HG03025 (cell line): ENCODE measurements around the gene ST3GAL6.

Experiments
- ATAC-seq: cut with Tn5 transposase; IDR thresholded peaks from one replicate; pipeline ENCODE4 v1.9.1; 2021; ENCODE audit warnings: mild to moderate bottlenecking, moderate library complexity; ENCODE audit not compliant: unreplicated experiment, low FRiP score

The ST3GAL6 gene, protein sequence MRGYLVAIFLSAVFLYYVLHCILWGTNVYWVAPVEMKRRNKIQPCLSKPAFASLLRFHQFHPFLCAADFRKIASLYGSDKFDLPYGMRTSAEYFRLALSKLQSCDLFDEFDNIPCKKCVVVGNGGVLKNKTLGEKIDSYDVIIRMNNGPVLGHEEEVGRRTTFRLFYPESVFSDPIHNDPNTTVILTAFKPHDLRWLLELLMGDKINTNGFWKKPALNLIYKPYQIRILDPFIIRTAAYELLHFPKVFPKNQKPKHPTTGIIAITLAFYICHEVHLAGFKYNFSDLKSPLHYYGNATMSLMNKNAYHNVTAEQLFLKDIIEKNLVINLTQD

DNA sequence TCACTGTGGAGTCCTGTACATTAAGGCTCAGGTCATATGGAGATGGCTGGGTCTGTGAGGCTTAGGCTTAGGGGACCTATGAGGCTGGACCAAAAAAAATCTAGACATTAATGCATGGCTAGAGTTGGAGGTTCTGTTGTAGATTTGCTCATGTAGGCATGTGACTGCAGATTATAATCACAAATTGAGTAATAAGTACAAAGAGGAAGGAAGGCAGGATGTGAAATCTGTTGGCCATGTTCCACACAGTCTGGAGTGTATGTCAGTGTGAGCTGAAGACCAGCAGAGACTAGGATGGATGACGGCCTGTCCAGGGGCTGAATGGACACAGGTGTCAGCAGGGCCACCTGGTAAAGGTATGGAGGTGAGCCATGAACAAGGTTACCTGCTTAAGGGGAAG, at the start of gene ST3GAL6:
TSS of gene ST3GAL6 (plus strand) at position 265 of the 400 bp plus-strand sequence. CDS start 5,101 bp downstream, outside the sequence.
- no peak for ATAC-seq

DNA sequence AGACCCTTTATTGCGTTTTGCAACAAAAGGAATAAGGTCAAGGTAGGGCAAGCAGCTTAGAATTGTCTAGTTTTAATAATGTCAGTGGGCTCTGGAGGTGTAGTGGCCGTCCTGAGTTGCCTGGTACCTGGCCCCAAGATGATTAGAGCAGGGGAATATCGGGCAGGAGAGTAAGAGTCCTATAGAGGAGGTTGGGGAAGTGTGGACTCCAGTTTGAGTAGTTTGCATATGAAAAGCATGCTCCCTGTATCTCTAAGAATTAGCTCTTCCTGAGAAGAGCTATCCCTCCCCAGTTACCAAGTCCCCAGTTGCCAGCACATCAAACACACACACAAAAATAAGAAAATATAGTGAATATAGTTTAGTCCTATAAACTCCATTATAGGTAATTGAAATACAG, 49.2 kb upstream of the ST3GAL6 start:
- ATAC-seq, result no peak

DNA sequence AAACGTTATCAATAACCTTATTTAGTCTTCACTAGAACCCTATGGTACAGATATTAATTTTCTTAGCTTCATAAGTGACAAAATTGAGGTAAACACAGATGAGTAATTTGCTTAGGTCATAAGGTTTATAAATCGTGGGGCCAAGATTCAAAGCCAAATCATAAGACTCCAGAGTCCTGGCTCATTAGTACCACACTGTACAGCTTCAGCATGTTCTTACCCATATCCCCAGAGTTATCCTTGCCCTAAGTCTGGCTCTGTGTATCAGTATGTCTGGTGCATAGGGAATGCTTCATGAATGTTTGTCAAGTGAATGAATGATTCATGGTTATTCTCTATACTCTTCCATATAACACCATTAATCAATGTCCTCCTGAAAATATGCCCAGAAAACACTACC, 45.6 kb upstream of the ST3GAL6 start:
- ATAC-seq, result no peak

GRCh38 chr3:98718730-98719129, 44.4 kb upstream of the ST3GAL6 start:
- no peak for ATAC-seq

DNA sequence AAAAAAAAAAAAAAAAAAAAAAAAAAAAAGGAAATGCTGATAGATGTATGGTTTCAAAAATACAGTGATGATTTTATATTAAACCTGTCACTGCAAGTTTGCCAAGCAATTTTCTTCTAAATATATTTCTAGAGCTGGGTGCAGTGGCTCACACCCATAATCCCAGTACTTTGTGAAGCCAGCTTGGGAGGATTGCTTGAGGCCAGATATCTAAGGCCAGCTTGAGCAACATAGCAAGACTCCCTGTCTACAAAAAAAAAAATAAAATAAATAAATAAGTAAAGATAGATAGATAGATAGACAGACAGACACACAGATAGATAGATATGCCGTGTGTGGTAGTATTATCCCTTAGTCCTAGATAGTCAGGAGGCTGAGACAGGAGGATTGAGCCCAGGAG, 41.4 kb upstream of the ST3GAL6 start:
- no peak for ATAC-seq

GRCh38 chr3:98722389-98722788, 40.8 kb upstream of the ST3GAL6 start:
- no peak for ATAC-seq

- no peak for ATAC-seq
These were observed 37.8 kb upstream of the ST3GAL6 start for GRCh38 chr3:98725352-98725751.

GRCh38 chr3:98726084-98726483, 37.1 kb upstream of the ST3GAL6 start:
- no peak for ATAC-seq

DNA sequence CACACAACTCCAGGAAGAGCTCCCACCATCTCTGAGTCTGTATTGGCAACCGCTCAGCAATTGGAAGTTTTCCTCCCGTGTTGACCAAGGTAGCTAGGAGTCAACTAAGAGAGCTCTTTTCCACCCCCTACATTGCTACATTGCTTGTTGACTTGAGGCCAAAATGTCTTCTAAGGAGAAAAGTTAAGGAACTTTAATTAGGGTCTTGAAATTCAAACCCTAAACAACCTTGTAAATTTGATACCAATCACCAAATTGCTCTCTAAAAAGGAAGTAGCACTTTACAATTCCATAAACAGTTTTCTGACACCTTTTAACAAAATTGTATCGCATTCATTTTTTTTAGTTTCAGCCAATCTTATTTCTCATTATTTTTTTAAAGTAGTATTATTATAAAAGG, 35.5 kb upstream of the ST3GAL6 start:
- ATAC-seq, result no peak

DNA sequence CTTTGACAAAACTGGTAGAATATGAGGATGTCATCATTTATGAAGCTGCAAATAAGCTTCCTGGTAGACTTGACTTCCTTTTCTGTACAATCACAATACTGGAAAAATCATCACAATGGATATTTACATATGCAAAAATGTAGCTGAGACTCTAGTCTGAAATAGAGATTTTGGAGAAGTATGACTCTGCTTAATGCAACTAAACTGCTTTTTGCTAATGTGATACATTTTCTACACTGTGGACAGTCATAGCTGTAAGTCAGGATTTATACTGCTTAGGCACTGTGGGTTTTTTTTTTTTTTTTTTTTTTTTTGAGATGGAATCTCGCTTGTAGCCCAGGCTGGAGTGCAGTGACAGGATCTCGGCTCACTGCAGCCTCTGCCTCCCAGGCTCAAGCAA, 34.5 kb upstream of the ST3GAL6 start:
- ATAC-seq, result no peak

- no peak for ATAC-seq
These were observed 32.8 kb upstream of the ST3GAL6 start for GRCh38 chr3:98730338-98730737.

GRCh38 chr3:98730886-98731537, 32.1 kb upstream of the ST3GAL6 start:
- ATAC-seq, result no peak

GRCh38 chr3:98731720-98732285, 31.3 kb upstream of the ST3GAL6 start:
- ATAC-seq, result peak; percentile 44

DNA sequence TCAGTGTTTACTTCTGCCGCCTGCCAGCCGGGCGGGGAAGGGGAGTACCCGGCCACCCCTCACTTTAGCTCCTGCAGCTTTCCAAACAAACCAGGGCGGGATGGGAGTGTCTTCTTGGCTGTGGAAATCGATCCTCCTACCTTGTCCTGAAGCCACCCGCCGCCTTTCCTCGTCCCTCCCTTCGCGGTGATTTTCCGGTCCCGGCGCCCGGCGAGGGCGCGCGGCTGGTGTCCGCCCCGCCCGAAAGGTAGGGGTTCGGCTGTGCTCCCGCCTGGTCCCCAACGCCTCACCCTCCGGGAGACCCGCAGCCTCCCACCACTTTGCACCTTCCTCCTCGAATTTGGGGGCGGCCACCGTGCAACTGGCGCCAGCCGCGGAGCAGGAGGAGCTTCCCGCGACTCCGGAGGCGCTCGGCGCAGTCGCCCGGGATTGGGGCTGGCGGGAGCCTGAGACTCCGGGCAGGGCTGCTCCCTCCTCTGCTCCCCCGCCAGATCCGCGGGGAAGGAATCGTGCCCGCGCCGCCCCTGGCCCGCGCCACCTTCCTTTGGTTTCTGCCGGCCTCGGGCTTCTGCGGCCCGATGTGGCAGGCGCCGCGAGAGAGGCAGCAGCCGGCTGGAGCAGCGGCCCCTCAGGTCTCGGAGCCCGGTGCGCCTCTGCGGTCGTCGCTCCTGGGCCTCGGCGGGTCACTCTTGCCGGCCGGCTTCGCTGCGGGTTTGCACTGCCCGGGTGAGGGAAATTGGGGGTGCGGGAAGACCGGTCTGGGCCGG, 30.7 kb upstream of the ST3GAL6 start:
- ATAC-seq, result peak; percentile 56

DNA sequence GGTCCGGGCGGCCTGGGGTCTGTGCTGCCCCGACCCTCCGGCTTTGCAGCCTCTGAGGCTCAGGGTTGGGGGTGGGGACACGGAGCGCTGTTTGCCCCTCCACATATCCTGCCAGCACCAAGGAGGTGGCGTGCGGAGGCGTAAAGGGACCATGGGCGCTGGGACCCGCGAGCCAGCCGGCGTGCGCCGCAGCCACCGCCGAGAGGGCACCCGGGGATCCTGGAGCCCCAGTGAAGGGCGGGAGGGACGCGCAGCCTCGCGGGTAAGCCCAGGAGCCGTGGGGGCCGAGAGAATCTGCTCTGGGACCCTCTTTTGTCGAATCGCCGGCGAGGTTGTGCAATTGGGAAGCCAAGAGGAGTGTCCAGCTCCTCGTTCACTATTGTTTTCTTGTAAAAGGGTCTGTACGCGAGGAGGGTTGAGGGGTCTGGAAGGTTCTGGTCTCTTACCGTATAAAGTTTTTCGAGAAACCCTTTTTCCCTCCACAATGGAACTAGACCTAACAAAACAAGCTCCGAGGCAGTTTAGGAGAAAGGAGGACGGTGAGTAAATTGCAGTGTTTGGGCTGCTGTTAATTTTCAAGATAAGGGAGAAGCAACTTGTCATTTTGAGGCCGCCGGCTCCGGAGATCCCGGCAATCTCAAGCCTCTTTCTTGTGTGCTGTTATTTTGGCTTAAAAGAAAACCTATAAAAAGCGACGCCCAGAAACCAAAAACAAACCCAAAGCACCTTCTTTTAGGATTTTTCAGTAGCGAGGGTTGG, 29.9 kb upstream of the ST3GAL6 start:
- peak; percentile 26 for ATAC-seq

DNA sequence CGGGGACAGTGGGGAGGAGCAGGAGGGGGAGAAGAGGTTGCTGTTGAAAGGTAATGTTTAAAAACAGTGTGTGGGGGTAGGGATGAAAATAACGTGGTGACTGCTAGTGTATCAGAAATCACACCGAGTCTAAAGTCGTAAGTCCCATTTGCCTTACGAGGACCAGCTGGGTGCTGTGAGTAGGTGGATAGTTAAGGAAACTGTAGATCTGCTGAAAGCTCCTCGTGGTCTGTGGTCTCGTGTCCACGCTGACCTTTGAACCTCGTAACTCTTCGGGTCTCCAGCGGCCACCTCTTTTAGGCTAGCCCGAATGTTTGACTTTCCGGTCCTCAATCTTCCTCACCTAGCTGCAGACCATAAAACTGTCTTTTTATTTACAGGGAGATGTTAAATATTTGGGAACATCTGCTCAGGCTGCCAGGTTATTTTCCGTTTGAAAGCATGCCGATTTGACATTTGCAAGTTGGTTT, 29.3 kb upstream of the ST3GAL6 start:
- ATAC-seq, result peak; percentile 31

- no peak for ATAC-seq
These were observed 28.8 kb upstream of the ST3GAL6 start for GRCh38 chr3:98734306-98734705.

DNA sequence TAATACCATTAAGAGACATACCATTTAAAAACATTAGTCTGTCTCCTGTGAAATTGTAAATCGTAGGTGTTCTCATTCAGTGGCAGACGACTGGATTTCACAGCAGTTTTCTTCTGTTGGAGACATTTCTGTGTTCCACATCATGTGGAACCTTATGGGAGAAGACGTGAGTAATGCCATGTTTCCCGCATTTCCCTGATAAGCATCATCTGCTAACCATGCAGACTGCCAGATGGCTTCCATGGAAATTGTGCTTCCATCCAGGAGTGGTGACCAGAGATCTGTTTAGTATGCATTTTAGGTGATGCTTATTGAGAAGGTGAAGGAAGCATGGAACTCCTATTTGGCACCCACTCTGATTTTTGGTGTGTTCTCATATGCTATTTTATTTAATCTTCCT, 28.4 kb upstream of the ST3GAL6 start:
- ATAC-seq, result no peak

DNA sequence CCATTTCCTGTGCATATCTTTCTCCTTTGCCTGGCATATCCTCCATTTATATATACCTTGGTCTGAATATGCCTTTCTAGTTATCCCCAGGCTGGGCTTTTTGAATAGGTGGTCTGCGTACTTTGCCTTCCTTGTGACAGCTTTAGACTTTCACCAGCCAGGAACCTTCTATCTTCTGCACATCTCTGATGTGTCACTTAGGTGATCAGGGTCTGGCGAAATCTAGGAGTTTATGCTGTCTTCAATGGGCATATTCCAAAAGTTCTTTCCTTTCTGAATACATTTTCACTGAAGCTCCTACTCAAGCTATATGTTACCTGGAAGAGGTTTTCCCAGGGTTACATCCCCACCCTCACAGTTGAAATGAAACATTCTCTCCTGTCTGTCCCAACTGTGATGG, 27.8 kb upstream of the ST3GAL6 start:
- no peak for ATAC-seq

DNA sequence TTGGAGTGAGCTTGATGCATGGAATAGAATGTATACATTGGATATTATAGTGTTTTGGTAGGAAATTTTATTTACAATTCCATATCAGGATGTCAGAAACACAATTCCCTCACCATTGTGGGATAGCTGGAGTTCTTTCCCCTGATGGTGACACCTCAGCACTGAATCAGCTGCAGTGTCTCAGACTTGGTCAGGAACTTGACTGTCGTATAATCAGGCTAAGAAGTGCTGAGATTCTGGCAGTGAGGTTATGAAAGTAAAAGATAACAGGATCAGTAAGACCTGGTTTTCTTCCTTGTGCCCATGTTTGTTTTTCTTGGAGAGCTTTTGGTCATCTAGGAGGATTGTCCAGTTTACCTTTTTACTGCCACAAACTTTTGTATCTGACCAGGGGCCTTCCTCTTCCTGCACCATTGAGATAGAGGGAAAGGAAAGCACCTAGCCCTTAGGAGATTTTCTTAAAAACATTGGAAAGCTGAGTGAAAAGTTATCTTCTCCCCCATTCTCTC, 27.3 kb upstream of the ST3GAL6 start:
- no peak for ATAC-seq
